GM19240 (cell line): Measurements from ENCODE around the gene GTPBP10.
"Not testable (repeated sequence)": the region's sequence is repeated elsewhere in the genome, so short reads cannot be mapped to it uniquely, and the experiment has no call there.

Experiments used
- DNase-seq: peaks from one replicate; pipeline ENCODE4 v3.0.0; 2011; ENCODE audit warnings: low spot score; ENCODE audit not compliant: insufficient read length

Gene GTPBP10, protein sequence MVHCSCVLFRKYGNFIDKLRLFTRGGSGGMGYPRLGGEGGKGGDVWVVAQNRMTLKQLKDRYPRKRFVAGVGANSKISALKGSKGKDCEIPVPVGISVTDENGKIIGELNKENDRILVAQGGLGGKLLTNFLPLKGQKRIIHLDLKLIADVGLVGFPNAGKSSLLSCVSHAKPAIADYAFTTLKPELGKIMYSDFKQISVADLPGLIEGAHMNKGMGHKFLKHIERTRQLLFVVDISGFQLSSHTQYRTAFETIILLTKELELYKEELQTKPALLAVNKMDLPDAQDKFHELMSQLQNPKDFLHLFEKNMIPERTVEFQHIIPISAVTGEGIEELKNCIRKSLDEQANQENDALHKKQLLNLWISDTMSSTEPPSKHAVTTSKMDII

DNA sequence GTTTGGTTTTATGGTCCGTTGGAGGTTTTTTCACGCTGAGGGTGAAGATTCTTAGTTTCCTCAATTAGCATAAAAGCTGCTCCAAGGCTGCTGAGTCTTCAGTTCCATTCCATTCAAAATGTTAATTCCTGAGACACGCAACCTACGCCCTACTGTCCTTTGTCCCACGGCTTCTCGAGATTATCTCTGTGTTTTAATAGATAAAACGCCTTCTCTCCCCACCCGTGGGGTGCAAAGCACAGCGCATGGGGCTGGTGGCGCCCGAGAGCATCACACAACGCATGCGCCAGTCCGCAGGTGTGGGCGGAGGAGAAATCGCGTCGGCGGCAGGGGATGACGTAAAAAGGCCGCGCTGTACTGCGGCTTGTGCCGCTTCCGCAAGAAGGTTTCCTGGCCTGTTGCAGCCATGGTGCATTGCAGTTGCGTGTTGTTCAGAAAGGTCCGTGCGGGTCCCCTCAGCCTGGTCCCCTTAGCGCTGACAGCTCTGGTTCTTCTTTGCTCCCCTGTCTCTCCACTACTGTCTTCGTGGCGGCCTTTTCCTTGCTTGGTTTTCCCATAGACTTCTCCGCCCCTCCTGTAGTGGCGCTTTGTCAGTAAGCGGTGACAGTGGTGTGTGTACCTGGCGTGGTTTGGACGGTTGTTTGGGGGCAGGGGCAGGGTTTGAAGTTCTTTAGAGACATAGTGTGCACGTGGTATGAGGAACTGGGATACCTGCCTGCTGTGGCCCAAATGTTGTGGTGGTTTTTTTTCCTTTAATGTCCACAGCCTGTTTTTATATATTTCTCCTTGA lies at the start of gene GTPBP10:
Gene GTPBP10 (plus strand): TSS at position 381 of the 790 bp plus-strand sequence. CDS start 26 bp downstream, at position 407.
- DNase-seq = peak; percentile 87

GRCh38 chr7:90298145-90299038 lies 48.1 kb upstream of the GTPBP10 start:
- DNase-seq = no peak

- DNase-seq = no peak
Measured at GRCh38 chr7:90303241-90303640, 43.3 kb upstream of the GTPBP10 start.

DNA sequence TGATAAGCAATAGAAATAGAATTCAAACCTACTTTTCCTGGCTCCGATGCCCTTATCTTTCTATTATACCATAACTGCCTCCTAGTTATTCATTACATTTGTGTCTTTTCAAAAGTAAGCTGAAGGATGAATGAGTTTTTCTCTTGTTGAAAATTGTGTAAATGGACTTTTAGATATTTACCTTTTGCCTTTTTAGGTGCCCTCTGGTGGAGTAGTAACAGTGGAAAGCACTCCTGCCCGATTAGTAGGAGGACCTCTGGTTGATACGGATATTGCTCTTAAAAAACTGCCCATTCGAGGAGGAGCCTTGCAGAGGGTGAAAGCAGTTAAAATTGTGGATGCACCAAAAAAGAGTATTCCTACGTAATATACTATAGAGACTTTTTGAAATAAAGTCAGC lies 36.6 kb upstream of the GTPBP10 start:
- no peak for DNase-seq

GRCh38 chr7:90311175-90311574 lies 35.3 kb upstream of the GTPBP10 start:
- DNase-seq = no peak

DNA sequence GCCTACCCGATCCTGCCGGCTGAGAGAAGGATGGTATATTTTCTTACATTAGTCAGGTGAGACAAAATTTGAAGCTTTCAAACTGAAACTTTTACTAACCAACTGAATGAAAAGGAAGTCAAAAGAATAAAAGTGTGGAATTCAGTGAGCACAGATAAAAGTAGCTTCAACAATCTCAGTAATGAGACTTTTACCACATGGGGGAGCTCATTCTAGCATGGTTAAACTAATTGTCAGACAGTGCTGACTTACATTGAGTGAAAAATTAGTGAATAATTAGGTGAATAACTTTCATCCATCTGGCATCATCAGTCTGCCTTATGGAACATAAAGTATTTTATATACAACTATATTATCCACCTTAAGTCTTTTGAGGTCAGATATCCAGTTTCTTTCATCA lies 33.8 kb upstream of the GTPBP10 start:
- DNase-seq = no peak

- no peak for DNase-seq
Measured at GRCh38 chr7:90313907-90314306, 32.6 kb upstream of the GTPBP10 start.

- no peak for DNase-seq
Measured at GRCh38 chr7:90320014-90320413, 26.5 kb upstream of the GTPBP10 start.

DNA sequence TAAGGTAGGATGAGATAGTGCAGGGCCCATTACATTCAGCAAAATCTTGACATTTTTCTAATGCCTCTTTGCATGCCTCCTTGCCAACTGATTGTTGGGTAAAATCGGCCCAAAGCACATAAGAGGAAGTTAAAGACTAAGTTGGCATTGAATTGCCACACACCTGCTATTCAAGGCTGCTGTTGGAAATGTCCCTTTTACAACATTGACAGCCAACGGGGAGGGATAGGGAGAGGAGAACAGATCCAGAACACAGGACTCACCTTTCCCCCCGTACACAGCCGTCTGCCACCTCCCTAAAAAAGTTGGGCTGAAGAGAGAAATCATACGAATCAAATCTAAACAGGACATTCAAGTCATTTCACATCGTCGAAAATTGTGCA lies 26.1 kb upstream of the GTPBP10 start:
- no peak for DNase-seq

DNA sequence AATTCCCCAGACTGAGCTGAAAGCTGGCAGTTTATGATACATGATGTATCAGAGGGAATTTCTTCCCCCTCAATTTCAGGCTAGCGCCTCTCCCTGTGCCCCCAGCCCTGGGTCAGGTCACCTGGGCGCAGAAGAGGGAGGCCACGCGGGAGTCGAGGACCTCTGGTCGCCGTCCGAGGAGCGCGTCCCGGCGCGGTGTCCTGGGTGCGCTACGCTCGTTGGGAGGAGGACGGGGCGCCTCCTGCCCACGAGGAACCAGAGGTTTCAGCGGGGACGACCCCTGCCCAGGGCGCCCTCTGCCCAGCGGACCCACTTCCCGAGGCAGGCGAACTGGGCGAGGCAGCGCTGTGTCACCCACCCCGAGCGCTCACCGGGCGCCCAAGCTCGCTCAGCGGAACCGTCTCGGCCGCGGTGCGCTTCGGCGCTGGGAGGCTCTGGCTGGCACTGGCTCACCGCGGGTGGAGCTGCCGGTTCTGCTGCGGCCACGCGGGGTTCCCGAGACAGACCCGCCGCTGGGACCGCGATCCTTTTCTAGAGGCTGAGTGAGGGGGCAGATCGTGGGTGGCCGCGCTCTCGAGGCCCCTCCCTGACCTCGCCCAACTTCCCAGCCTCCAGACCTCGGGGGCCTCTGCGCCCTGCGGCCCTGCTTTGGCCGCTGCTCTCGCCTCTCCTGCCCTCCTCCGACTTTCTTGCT lies 25.6 kb upstream of the GTPBP10 start, which contains the start of gene FAM237B:
Gene FAM237B (minus strand): TSS at position 504 of the 694 bp plus-strand sequence. CDS start 1,556 bp downstream, outside the sequence.
- DNase-seq = no peak

DNA sequence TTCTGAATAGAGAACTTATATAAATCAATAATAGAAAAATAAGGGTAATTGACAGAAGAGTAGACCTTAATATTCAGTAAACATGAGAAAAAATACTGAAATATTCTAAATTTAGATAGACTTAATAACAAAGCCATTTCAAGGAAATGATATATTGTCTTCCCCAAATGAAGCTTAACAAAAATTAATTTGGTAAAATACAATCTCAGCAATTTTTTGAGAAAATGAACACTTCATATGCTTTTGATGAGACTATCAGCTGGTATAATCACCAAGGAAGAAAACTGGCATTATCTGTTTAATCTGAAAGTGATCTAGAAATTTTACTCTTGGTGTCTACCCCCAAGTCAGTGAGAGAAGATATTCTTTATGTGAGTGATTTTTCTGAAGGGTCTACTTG lies 23.7 kb upstream of the GTPBP10 start:
- no peak for DNase-seq

GRCh38 chr7:90326500-90326899 lies 20.0 kb upstream of the GTPBP10 start:
- DNase-seq = no peak

- DNase-seq = no peak
Measured at GRCh38 chr7:90334193-90334843, 12.2 kb upstream of the GTPBP10 start.

DNA sequence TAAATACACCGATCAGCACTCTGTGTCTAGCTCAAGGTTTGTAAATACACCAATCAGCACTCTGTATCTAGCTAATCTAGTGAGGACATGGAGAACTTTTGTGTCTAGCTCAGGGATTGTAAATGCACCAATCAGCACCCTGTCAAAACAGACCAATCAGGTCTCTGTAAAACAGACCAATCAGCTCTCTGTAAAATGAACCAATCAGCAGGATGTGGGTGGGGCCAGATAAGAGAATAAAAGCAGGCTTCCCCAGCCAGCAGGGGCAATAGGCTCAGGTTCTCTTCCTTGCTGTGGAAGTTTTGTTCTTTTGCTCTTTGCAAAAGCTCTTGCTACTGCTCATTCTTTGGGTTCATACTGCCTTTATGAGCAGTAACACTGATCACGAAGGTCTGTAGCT lies 11.6 kb upstream of the GTPBP10 start:
- not testable (repeated sequence) for DNase-seq

DNA sequence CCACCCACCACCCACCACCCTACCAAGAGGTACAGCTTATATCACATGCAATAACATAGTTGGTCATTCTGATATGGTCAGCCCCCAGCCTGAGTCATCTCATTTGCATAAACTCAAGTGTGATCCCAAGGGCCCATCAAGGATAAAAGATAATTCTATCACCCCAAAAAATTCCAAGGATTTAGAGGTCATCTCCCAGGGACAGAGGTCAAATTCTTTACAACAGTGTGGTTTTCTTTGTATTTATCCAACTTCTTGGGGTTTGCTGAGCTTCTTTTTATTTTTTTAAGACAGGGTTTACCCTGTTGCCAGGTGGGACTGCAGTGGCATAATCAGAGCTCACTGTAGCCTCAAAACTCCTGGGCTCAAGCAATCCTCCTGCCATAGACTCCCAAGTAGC lies 9.4 kb upstream of the GTPBP10 start:
- no peak for DNase-seq

GRCh38 chr7:90345016-90345415 lies 1.5 kb upstream of the GTPBP10 start:
- DNase-seq = no peak

DNA sequence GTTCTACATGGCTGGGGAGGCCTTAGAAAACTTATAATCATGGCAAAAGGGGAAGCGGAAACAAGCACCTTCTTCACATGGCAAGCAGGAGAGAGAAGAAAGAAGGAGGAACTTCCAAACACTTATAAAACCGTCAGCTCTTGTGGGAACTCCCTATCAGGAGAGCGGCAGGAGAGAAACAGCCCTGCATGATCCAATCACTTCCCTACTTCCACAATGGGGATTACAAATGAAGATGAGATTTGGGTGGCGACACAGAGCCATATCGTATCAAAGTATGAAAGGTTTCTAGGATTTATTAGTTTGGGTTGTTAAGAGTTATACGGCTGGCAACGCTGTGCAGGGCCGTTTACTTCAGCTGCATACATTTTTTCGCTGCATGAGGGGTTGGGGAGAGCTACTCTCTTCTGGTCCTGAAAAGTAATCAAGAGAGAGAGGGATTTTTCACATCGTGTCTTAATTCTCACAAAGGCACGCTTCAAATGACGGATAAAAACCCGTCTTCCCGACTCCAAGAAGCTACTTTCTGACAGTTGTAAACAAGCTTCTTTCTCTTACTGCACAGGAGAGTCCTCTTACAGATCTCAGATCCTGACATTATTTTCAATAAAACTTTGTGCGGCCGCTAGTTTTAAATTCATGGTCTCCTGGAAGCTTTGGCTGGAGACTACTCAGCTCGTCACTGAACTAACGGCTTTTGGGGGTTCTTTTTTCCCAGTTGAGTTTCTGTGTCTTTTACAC lies 751 bp upstream of the GTPBP10 start:
- no peak for DNase-seq

- no peak for DNase-seq
Measured at GRCh38 chr7:90347759-90348158, 1.2 kb downstream of the GTPBP10 start.

- no peak for DNase-seq
Measured at GRCh38 chr7:90349305-90349704, 2.8 kb downstream of the GTPBP10 start.

GRCh38 chr7:90350032-90350431 lies 3.5 kb downstream of the GTPBP10 start:
- not testable (repeated sequence) for DNase-seq
